Coronary artery (tissue), 2 donors: ENCODE data around the gene SLC6A18.

Experiments
- DNase-seq: peaks from one replicate; pipeline ENCODE4 v3.0.0-alpha.2; 2017; ENCODE audit warnings: low spot score
- H3K27ac ChIP-seq, 2 donors: fragments of 200-600 bp; sonication (generic); one replicate each; pipeline ENCODE4 v1.5.1; 2016 to 2019
- H3K4me3 ChIP-seq: fragments of 200-600 bp; sonication (generic); 2 replicates; pipeline ENCODE4 v1.5.1; 2016; ENCODE audit warnings: mild to moderate bottlenecking, moderate library complexity
- CTCF ChIP-seq: fragments of 200-600 bp; sonication (generic); IDR thresholded peaks from one replicate; pipeline ENCODE4 v1.5.1; 2019; ENCODE audit warnings: antibody characterized with exemption

SLC6A18 gene

GRCh38 chr5:1203311-1203967 lies 21.7 kb upstream of the SLC6A18 start:
- no peak overlapping the region for H3K27ac ChIP-seq
- DNase-seq, result no peak
- no peak for TF ChIP-seq CTCF

GRCh38 chr5:1203968-1204692 lies 21.1 kb upstream of the SLC6A18 start:
- Histone ChIP-seq H3K4me3 (no peak overlapping the region), H3K27ac (no peak overlapping the region)
- no peak for DNase-seq
- no peak for TF ChIP-seq CTCF

More at GRCh38 chr5:1203311-1203967, 21.7 kb upstream of the SLC6A18 start:
- no peak overlapping the region for H3K4me3 ChIP-seq

DNA sequence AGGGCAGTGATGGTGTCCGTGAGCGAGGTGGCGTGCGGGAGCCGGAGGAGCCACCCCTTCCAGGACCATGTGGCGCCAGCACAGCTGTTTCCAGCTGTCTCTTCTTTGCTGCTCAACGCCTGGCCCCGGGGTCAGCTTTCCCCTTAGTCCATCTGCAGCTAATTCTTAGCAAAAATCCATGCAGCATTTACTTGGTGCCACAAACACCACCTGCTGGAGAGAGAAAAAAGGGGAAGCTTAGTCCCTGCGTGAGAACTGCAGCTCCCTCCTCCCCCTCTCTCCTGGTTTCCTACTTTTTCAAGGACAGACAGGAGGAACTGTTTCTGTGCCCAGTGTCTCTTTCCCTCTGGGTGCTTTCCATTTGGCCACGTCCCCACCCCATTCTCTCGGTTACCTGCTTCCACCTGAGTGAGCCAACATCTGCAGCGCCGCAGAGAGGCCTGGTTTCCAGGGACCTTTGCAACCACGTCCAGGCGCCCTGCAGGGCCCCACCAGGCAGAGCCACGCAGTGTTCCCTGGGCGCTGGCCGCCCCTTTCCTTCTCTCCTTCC lies 20.4 kb upstream of the SLC6A18 start:
- TF ChIP-seq CTCF, result no peak
- Histone ChIP-seq H3K4me3 (no peak overlapping the region), H3K27ac (no peak overlapping the region)
- no peak for DNase-seq

DNA sequence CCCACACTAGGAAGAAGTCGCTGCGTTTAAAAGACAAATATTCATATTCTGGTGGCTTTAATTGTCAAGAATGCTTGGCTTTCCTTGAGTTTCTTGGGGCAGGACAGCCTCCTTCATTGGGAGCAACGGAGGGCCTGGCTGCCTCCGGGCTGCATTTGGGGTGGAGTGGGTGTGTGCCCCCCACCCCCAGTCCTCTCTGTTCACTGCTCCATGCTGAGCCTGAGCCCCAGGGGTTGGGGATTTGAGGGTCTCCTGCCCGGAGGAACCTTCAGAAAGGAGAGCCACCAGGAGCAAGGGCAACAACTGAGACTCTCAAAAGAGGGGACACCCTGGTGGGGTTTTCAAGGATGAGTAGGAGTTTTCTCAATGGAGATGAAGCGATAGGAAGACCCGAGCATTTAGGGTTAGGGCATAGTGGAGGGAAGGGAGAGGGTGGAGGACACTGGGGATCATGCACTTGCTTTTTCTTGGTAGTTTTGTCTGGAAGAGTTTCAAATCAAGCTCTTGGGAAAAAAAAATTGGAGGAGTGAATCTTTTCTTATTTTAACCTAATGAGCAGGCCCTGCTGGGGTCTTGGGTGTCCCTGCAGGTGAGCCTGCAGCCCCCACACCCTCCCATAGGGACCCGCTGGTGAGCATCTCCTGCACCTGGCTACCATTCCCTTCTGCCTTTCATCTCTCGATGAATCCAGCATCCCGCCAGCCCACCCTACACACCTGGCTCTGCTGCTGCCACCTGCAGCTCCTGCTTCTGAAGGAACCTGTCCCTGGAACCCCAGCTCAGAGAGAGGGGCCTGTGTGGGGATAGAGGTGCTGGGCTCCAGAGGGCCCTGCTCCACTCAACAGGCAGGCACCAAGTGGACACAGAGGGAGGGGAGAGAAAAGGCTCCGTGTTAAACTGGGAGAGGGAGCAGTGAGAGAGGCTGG lies 19.7 kb upstream of the SLC6A18 start:
- TF ChIP-seq CTCF, result no peak
- H3K27ac ChIP-seq, result no peak overlapping the region

DNA sequence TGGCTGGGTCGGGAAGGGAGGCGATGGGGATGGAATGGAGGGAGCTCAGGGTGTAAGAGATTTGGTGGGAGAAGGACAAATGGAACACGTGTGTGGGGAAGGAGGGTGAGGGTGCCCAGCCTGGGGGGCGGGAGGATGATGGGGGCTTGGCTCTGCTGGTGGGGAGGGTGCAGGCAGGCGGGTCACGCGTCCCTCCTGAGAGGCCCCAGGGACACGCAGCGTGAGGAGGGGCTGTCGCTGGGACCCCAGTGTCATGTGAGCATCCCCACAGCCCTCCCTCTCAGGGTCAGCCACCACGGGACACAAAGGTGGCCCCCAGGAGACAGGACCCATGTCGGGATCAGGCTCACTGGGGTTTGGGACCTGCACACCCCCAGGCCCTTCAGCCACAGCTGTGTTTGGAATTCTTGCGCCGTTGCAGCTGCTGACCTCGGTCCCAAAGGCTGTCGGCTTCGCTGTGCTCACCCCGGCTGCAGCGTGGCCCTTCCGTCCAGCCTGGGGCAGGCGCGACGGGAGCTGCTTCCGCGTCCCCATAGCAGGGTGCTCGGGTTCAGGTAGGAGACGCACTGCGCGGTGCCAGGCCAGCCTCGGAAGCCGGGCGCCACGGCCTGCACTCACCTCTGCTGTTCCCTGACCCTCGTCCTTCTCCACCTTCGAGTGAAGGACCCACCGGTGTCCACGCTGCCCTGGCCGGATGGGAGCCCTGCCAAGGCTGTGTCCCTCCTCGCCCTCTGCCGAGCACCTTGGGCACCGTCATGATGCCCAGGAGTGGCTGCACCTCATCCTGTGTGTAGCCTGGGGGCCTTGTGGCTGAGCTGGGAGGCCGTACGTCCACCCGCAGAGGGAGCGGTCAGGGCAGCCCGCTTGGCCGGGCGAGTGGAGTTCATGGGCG lies 18.4 kb upstream of the SLC6A18 start:
- no peak for TF ChIP-seq CTCF
- no peak for DNase-seq
- Histone ChIP-seq H3K27ac (no peak overlapping the region), H3K4me3 (no peak overlapping the region)

More for the DNA sequence above, 19.7 kb upstream of the SLC6A18 start:
- no peak for DNase-seq
- H3K4me3 ChIP-seq, result no peak overlapping the region

DNA sequence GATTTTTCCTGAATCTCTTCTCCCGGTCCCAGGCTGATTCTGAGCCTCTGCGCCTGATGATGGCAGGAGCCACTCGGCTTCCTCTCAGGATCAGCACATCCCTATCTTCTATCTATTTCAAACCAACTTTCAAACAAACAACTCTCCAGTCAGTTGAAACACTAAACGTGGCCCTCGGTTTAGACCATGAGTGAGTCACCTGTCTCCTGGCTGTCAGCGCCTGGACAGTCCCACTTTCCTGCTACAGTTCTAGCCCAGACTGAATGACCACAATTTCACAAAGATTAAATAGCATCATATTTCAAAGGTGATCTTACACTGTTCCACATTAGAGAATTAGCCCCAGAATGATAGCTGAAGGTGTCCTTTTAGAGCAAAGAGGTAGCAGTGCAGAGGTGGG lies 17.6 kb upstream of the SLC6A18 start:
- H3K4me3 ChIP-seq, result no peak overlapping the region
- TF ChIP-seq CTCF, result no peak
- no peak for DNase-seq

More for the DNA sequence above, 17.6 kb upstream of the SLC6A18 start:
- no peak overlapping the region for H3K27ac ChIP-seq
